Stimulated activated CD8-positive, alpha-beta memory T cell treated with anti-CD3 and anti-CD28 coated beads, Interleukin-4, amount 100 ng/mL, for 24 hours (primary cell): ENCODE results near the gene TNFAIP8.

Experiments used
- DNase-seq: peaks from one replicate; pipeline ENCODE4 v3.0.0-alpha.2; 2020; ENCODE audit warnings: low read depth

TNFAIP8 gene

DNA sequence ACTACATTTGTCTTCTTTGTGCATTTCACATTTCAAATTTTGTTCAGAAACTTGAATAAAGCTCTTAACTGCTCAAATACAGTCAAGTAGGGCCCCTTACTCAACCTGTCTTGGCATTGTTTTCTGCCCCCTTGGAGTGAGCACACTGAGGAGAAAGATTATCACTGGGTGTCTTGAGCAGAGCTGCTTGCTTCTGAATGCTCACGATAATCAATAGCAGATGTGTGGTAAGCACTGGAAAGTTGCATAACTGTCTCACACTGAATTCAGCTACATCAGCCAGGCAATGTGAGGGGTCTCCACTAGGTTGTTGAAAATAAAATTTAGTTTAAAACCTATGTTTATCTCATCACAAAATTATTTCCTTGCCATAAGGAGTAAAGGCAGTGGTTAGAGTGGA lies 7.8 kb upstream of the TNFAIP8 start:
- no peak for DNase-seq

DNA sequence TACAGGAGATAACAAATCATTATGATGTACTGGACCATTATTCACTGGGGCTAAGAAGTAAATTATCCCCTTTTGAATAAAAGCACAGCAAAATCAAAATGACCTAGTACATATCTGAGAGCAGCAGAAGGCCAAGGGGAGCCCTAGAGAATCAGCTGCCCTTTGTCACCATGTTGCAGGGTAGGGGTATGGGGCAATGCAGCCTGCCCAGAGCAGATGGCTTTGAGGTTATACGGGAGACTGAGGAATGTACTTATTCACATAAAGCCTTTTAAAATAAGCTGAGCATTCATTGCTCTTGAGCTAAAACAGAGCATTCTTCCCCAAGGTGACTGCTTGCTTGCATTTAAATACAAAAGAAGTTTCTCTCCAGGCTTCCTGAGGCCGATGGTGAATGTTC lies 2.6 kb upstream of the TNFAIP8 start:
- DNase-seq = no peak

- no peak for DNase-seq
Observed at GRCh38 chr5:119353686-119354366, 2.0 kb upstream of the TNFAIP8 start.

DNA sequence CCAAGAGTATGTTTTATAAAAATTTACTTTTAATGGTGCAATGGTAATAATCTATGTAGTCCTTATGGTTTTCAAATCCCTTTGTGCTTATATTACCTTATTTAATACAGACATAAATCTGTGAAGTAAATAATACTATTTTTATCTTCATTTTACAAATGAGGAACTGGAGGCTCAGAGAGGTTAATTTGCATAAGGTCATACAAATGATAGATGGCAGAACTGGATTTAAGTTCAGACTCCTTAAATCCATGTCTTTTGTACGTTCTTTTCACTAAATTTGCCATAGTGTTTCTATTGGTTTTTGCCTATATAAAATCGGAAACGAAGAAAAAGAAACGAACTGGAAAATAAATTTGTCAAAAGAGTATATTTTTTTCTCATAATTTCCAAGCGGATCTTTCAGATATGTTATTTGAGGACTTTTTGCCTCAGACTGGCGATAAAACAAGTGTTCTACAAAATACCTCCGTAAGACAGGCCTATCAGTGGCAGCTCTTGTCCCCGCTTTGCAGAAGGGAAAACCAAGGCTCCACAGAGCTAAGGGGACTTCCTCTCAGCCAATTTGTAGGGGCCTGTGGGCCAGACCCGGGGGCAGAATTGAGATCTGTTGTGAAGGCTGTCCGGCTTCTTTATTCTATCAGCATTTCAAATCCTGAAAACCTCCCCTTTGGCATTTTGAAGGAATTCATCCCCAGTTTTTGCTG lies 1.1 kb upstream of the TNFAIP8 start:
- DNase-seq = no peak

- DNase-seq = no peak
Observed at GRCh38 chr5:119355244-119355638, 578 bp upstream of the TNFAIP8 start.

DNA sequence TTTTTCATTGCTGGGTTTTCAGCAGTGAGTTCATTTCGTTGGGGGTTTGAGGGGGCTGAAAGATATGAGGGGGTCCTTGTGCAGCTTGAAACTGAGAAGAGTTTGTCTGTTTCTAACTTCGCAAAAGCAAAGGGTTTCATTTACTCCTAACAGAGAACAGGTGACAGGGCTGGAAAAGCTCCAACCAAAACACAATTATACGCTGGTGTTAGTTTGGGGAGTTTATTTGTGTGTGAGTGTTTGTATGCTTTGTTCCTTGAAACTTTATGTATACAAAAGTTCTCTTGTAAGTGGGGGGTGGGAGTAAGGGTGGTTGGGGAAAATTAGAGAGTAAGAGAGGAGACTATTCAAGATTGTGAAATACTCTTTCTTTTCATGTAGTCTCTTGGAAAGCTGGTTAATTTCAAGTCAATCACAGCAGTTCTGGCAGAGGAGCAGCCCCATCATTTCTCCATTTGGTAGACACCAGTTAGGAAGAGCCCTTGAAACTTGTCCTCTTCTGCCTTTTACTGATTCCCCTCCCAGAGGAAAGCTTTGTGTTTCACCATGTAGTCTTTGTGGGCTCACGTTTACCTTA lies 881 bp downstream of the TNFAIP8 start:
- no peak for DNase-seq

- no peak for DNase-seq
Observed at GRCh38 chr5:119357270-119357669, 1.5 kb downstream of the TNFAIP8 start.

DNA sequence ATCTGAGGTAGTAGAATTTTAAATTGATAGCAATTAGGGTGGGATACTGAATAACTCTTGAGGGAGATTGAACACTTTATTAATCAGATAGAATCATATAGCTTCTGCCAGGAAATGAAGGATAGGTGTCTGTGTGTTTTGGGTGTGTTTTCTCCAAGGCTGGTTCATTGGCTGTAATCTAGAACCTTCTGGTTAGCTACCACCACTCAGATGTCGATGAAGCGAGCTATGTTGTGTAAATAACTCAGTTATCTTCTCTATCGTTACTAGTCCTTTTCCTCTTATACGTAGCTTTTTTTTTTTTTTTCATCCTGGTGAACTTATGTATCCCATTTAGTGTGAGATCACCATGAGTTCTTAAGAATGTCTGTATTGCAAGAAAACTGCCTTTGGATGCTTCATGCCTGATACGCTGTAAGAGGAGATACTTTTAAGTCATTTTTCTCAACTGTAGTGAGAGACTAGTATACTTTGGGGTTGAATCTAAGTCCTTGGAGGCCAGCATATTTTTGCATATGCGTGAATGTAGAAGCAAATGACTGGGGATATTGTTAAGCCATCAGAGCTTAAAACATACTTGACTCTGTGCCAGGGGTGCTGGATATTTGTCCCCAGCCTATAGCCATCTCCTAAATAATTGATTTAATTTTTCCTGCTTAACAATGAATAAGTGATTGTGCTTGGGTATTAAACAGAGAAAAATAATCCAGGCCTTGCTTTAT lies 2.1 kb downstream of the TNFAIP8 start:
- no peak for DNase-seq

DNA sequence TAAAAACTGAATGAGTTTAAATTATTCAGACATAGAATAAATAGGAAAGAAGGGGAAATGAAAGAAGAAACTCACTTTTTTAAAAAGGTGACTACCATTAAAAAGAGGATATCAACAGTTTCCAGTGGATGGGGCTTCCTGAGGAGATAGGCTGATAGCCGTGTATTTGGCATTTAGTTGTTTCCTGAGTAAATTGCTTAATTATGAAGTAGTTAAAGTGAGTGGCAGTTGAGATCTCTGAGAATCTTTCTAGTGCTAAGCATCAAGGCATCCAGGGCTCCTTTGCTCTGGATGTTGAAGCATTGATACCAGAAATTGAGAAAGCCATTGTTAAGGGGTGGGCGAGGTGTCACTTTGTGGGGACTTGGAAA lies 2.7 kb downstream of the TNFAIP8 start:
- no peak for DNase-seq

DNA sequence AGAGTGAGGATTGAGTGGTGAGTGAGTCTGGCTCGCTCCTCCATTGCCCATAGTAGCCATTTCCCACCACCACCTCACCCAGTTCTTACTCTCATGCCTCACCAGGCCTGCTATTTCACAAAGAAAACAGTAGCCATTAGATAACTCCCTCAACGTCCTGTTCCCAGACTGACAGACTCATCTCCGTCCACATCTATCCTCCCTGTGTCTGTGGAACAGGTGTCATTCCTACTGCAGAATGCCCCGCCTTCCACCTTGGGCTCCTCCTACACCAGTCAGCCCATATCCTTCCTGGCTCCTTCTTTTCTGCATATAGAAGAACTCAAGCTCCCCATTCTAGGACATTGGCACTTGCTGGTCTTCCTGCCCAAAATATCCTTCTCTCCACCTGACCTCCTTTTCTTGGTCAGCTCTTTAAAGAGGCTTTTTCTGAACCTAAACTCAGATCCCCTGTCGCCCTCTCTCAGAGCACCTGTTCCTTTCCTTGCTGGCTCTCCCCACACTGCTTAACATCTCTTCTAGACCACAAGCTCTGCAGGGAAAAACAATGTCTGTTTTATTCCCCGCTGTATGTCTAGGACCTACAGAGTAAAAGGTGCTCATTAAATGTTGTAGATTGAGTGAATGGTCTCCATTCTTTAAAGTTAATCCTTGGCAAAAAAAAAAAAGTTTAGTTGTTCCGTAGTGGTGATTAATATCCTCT lies 3.2 kb downstream of the TNFAIP8 start:
- DNase-seq = no peak

DNA sequence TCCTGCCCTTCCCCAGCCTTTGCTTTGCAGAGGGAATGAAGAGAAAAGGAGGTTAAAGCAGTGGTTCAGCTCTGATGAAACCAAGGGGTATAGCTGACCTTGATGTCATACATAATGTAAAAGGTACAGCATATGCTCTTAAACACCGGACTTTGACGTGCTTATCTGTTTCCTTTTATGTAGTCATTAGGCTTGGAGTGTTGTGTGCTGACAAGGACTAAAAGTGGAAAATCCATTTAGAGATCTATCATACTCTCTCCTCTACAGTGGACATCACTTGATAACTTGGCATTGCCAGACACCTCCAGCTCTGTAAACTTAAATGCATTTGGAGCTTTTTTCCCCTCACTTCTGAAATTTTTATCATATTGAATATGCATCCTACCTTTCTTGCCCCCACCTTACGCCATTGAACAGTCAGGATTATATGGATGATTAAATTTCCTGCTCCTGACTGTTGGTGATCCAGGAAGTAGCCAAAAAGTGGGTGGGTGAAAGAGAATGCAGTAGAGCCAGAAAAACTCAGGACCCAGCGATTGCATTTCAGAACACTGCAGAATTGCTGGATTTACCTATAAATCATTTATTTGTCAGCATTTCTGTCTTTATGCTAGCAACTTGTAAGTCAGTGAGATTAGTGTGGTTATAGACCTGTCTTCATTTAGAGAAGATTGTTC lies 4.1 kb downstream of the TNFAIP8 start:
- no peak for DNase-seq

GRCh38 chr5:119360905-119361593 lies 5.2 kb downstream of the TNFAIP8 start:
- no peak for DNase-seq

GRCh38 chr5:119361594-119362125 lies 5.8 kb downstream of the TNFAIP8 start:
- DNase-seq = no peak

- no peak for DNase-seq
Observed at GRCh38 chr5:119362714-119363113, 6.9 kb downstream of the TNFAIP8 start.

- no peak for DNase-seq
Observed at GRCh38 chr5:119363271-119363670, 7.5 kb downstream of the TNFAIP8 start.

DNA sequence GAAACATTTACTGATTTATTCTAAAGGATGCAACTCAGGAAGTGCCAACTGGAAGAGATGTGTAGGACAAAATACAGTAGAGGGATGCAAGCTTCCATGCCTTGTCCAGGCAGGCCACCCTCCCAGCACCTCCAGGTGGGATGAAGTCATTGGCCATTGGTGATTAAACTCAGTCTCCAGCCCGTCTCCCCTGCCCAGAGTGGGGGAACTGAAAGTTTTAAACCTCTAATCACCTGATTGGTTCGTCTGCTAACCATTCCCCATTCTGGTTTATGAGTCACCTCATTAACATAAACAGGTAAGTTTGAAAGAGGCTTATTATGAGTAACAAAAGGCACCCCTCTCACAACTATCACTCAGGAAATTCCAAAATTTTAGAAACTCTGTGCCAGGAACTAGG lies 8.1 kb downstream of the TNFAIP8 start:
- no peak for DNase-seq

DNA sequence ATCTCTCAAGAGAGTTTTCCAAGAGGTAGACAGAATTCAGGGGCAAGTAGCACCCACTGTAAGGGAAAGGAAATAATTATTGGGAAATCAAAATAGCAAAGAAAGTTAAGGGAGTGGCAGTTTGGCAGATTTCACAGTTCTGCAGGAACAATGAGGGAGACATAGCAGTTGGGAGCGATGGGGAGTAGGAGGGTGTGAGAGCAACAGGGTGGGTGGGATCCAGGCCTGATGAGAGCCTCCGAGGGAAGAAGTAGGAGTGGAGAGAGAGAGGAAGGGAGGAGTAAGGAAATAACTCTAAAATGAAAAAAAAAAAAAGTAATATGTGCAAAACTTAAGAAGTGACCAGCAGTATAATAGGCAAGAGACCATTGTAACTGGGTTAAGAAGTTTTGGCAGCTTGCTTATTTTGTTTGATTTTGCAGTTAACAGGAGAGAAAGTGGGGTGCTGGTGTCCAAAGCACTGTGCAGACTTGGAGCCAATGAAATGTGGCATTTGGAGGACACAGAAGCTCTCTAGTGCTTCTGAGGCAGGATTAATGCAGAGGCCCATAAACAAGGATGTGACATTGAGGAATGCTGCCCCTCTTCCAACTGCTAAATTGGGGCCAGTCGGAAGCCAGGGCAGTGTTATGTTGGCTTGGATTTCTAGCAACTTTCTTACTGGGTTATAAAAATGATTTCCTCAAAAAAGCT lies 10.2 kb downstream of the TNFAIP8 start:
- DNase-seq = no peak

- no peak for DNase-seq
Observed at GRCh38 chr5:119366540-119366881, 10.7 kb downstream of the TNFAIP8 start.

- DNase-seq = no peak
Observed at GRCh38 chr5:119367502-119368237, 11.9 kb downstream of the TNFAIP8 start.

DNA sequence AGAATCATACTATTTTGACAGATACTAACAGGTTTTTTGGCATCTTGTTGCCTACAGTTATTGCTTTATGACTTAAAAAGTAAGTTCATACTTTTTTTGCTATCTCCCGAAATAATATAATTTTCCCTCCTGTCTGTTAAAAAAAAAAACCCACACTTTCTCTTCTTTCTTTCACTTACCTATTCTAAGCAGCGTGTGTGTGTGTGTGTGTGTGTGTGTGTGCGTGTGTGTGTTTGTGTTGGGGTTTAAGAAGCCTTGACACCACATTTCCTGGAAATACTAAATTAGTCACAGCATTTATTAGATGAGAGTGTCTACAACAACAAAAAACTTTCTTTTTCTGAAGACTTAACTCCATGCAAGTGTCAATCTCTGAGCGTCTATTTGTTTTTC lies 12.4 kb downstream of the TNFAIP8 start:
- DNase-seq = peak; percentile 24
